ENCODE results near the gene SLC44A3.
A peak's percentile ranks its signal among the peaks of the same experiment; 100 is the strongest.

SLC44A3 gene

GRCh38 chr1:94819945-94820746 lies at the start of gene SLC44A3:
Gene SLC44A3, plus strand, starts transcription at chr1:94820357. Its CDS starts 95 bp downstream, at chr1:94820452.
- peak; percentile 84 for DNase-seq

- DNase-seq, result peak; percentile 89
Measured at GRCh38 chr1:94772230-94772641, 47.9 kb upstream of the SLC44A3 start.

GRCh38 chr1:94772845-94773244 lies 47.3 kb upstream of the SLC44A3 start:
- no peak for DNase-seq

- no peak for DNase-seq
Measured at GRCh38 chr1:94773296-94773809, 46.8 kb upstream of the SLC44A3 start.

- DNase-seq, result no peak
Measured at GRCh38 chr1:94773931-94774422, 46.2 kb upstream of the SLC44A3 start.

- DNase-seq, result no peak
Measured at GRCh38 chr1:94776474-94776873, 43.7 kb upstream of the SLC44A3 start.

- no peak for DNase-seq
Measured at GRCh38 chr1:94777281-94777680, 42.9 kb upstream of the SLC44A3 start.

- DNase-seq, result no peak
Measured at GRCh38 chr1:94778808-94779207, 41.3 kb upstream of the SLC44A3 start.

- no peak for DNase-seq
Measured at GRCh38 chr1:94783342-94784189, 36.6 kb upstream of the SLC44A3 start.

- DNase-seq, result no peak
Measured at GRCh38 chr1:94784190-94784515, 36.0 kb upstream of the SLC44A3 start.

GRCh38 chr1:94787691-94788090 lies 32.5 kb upstream of the SLC44A3 start:
- DNase-seq, result no peak

- DNase-seq, result no peak
Measured at GRCh38 chr1:94790246-94790645, 29.9 kb upstream of the SLC44A3 start.

GRCh38 chr1:94790670-94791069 lies 29.5 kb upstream of the SLC44A3 start:
- DNase-seq, result no peak

GRCh38 chr1:94792473-94793295 lies 27.5 kb upstream of the SLC44A3 start:
- DNase-seq, result peak; percentile 33

- no peak for DNase-seq
Measured at GRCh38 chr1:94793296-94793656, 26.9 kb upstream of the SLC44A3 start.

GRCh38 chr1:94795434-94795833 lies 24.7 kb upstream of the SLC44A3 start:
- DNase-seq, result no peak

- DNase-seq, result no peak
Measured at GRCh38 chr1:94796266-94796665, 23.9 kb upstream of the SLC44A3 start.

- DNase-seq, result no peak
Measured at GRCh38 chr1:94797291-94797690, 22.9 kb upstream of the SLC44A3 start.

- DNase-seq, result no peak
Measured at GRCh38 chr1:94798054-94798453, 22.1 kb upstream of the SLC44A3 start.

- no peak for DNase-seq
Measured at GRCh38 chr1:94798462-94798861, 21.7 kb upstream of the SLC44A3 start.

- no peak for DNase-seq
Measured at GRCh38 chr1:94799206-94799605, 21.0 kb upstream of the SLC44A3 start.

GRCh38 chr1:94801919-94802546 lies 18.1 kb upstream of the SLC44A3 start:
- peak; percentile 74 for DNase-seq
